ENCODE measurements around the gene ABCC4.

Gene ABCC4

GRCh38 chr13:95115525-95115924 is 185.7 kb downstream of the ABCC4 start:
- no peak for DNase-seq (ENCODE audit: low read depth in 3 of 3)

- no peak for DNase-seq (ENCODE audit: low read depth in 3 of 3)
Observed at GRCh38 chr13:95113601-95114000, 187.7 kb downstream of the ABCC4 start.

- no peak for DNase-seq (ENCODE audit: low read depth in 3 of 3)
Observed at GRCh38 chr13:95112883-95113282, 188.4 kb downstream of the ABCC4 start.

GRCh38 chr13:95111608-95112007 is 189.6 kb downstream of the ABCC4 start:
- no peak for DNase-seq (ENCODE audit: low read depth in 3 of 3)

GRCh38 chr13:95106562-95106961 is 194.7 kb downstream of the ABCC4 start:
- DNase-seq (ENCODE audit: low read depth in 3 of 3): no peak

- no peak for DNase-seq (ENCODE audit: low read depth in 3 of 3)
Observed at GRCh38 chr13:95100525-95101433, 200.5 kb downstream of the ABCC4 start.

- no peak for DNase-seq (ENCODE audit: low read depth in 3 of 3)
Observed at GRCh38 chr13:95099541-95099940, 201.7 kb downstream of the ABCC4 start.

GRCh38 chr13:95098916-95099315 is 202.3 kb downstream of the ABCC4 start:
- DNase-seq (ENCODE audit: low read depth in 3 of 3): no peak

- DNase-seq (ENCODE audit: low read depth in 3 of 3): no peak
Observed at GRCh38 chr13:95091755-95092154, 209.5 kb downstream of the ABCC4 start.

GRCh38 chr13:95087746-95088305 is 213.4 kb downstream of the ABCC4 start:
- no peak for DNase-seq (ENCODE audit: low read depth in 3 of 3)

GRCh38 chr13:95086761-95087160 is 214.5 kb downstream of the ABCC4 start:
- no peak for DNase-seq (ENCODE audit: low read depth in 3 of 3)

- DNase-seq (ENCODE audit: low read depth in 3 of 3): no peak
Observed at GRCh38 chr13:95083758-95084157, 217.5 kb downstream of the ABCC4 start.

GRCh38 chr13:95083066-95083465 is 218.2 kb downstream of the ABCC4 start:
- DNase-seq (ENCODE audit: low read depth in 3 of 3): no peak

- no peak for DNase-seq (ENCODE audit: low read depth in 3 of 3)
Observed at GRCh38 chr13:95075506-95075905, 225.7 kb downstream of the ABCC4 start.

GRCh38 chr13:95074820-95075219 is 226.4 kb downstream of the ABCC4 start:
- DNase-seq (ENCODE audit: low read depth in 3 of 3): no peak

GRCh38 chr13:95073747-95074311 is 227.4 kb downstream of the ABCC4 start:
- no peak for DNase-seq (ENCODE audit: low read depth in 3 of 3)

GRCh38 chr13:95067303-95067702 is 233.9 kb downstream of the ABCC4 start:
- no peak for DNase-seq (ENCODE audit: low read depth in 3 of 3)

GRCh38 chr13:95060014-95060519 is 241.2 kb downstream of the ABCC4 start:
- DNase-seq (ENCODE audit: low read depth in 3 of 3): no peak

GRCh38 chr13:95059306-95059705 is 241.9 kb downstream of the ABCC4 start:
- no peak for DNase-seq (ENCODE audit: low read depth in 3 of 3)

- no peak for DNase-seq (ENCODE audit: low read depth in 3 of 3)
Observed at GRCh38 chr13:95058680-95059079, 242.6 kb downstream of the ABCC4 start.

GRCh38 chr13:95056266-95056665 is 245.0 kb downstream of the ABCC4 start:
- DNase-seq (ENCODE audit: low read depth in 3 of 3): no peak

GRCh38 chr13:95050800-95051615 is 250.2 kb downstream of the ABCC4 start:
- no peak for DNase-seq (ENCODE audit: low read depth in 3 of 3)
